Measurements from ENCODE around the gene ZNF700.
"Not testable (repeated sequence)": the region's sequence is repeated elsewhere in the genome, so short reads cannot be mapped to it uniquely, and the experiment has no call there.

Gene ZNF700

GRCh38 chr19:11924886-11925650, at the start of gene ZNF700:
TSS of gene ZNF700 (plus strand) at chr19:11925107. CDS start at chr19:11925211, 104 bp downstream.
- DNase-seq = peak; percentile 91 to 95

- peak; percentile 26 to 43 for DNase-seq
Observed at GRCh38 chr19:11879687-11880266, 45.1 kb upstream of the ZNF700 start.

- DNase-seq = no peak
Observed at GRCh38 chr19:11880598-11880997, 44.3 kb upstream of the ZNF700 start.

- peak; percentile 53 to 68 for DNase-seq
Observed at GRCh38 chr19:11881151-11881800, 43.6 kb upstream of the ZNF700 start.

- DNase-seq = no peak
Observed at GRCh38 chr19:11882606-11883005, 42.3 kb upstream of the ZNF700 start.

- DNase-seq = no peak
Observed at GRCh38 chr19:11887234-11887610, 37.7 kb upstream of the ZNF700 start.

- peak; percentile 48 to 51 for DNase-seq
Observed at GRCh38 chr19:11887611-11888531, 37.0 kb upstream of the ZNF700 start, which contains the start of gene ZNF69. TSS of gene ZNF69 (plus strand) at chr19:11887782. CDS start at chr19:11887924, 142 bp downstream.

GRCh38 chr19:11889901-11890300, 35.0 kb upstream of the ZNF700 start:
- not testable (repeated sequence) for DNase-seq

- no peak for DNase-seq
Observed at GRCh38 chr19:11890634-11891033, 34.3 kb upstream of the ZNF700 start.

- no peak for DNase-seq
Observed at GRCh38 chr19:11894851-11895250, 30.1 kb upstream of the ZNF700 start.

GRCh38 chr19:11902228-11902627, 22.7 kb upstream of the ZNF700 start:
- no peak for DNase-seq

GRCh38 chr19:11905928-11906327, 19.0 kb upstream of the ZNF700 start:
- no peak for DNase-seq

- not testable (repeated sequence) for DNase-seq
Observed at GRCh38 chr19:11911937-11912336, 13.0 kb upstream of the ZNF700 start.

- not testable (repeated sequence) for DNase-seq
Observed at GRCh38 chr19:11914417-11915051, 10.4 kb upstream of the ZNF700 start.

GRCh38 chr19:11921852-11922495, 2.9 kb upstream of the ZNF700 start:
- no peak for DNase-seq

GRCh38 chr19:11925651-11926187, 812 bp downstream of the ZNF700 start:
- DNase-seq = not testable (repeated sequence)

GRCh38 chr19:11927227-11927626, 2.3 kb downstream of the ZNF700 start:
- no peak for DNase-seq

GRCh38 chr19:11931051-11931450, 6.1 kb downstream of the ZNF700 start:
- no peak for DNase-seq

- no peak for DNase-seq
Observed at GRCh38 chr19:11931513-11931912, 6.6 kb downstream of the ZNF700 start.

GRCh38 chr19:11935829-11936228, 10.9 kb downstream of the ZNF700 start:
- DNase-seq = not testable (repeated sequence)

GRCh38 chr19:11938383-11938782, 13.5 kb downstream of the ZNF700 start:
- DNase-seq = not testable (repeated sequence)

All from activated CD4-positive, alpha-beta T cell treated with anti-CD3 and anti-CD28 coated beads for 4 hours (primary cell).